ENCODE results near the gene SAMD4A.
"Not testable (repeated sequence)": the region's sequence is repeated elsewhere in the genome, so short reads cannot be mapped to it uniquely, and the experiment has no call there.

SAMD4A gene

GRCh38 chr14:54610051-54610977 lies 43.4 kb downstream of the SAMD4A start:
- peak overlapping the region; percentile 2 for H3K4me3 ChIP-seq (ENCODE audit: control insufficient read depth, low read depth, low read length)
- DNase-seq (ENCODE audit: low read depth), result peak; percentile 57
- TF ChIP-seq CTCF (conservative IDR thresholded peaks at IDR 0.05; ENCODE audit: control insufficient read depth, insufficient read depth, low read depth, low read length), result no peak

- no peak for TF ChIP-seq CTCF (conservative IDR thresholded peaks at IDR 0.05; ENCODE audit: control insufficient read depth, insufficient read depth, low read depth, low read length)
- DNase-seq (ENCODE audit: low read depth), result no peak
- no peak overlapping the region for H3K4me3 ChIP-seq (ENCODE audit: control insufficient read depth, low read depth, low read length)
Observed at GRCh38 chr14:54614296-54614695, 47.4 kb downstream of the SAMD4A start.

- peak; percentile 61 for DNase-seq (ENCODE audit: low read depth)
- TF ChIP-seq CTCF (conservative IDR thresholded peaks at IDR 0.05; ENCODE audit: control insufficient read depth, insufficient read depth, low read depth, low read length), result no peak
- no peak overlapping the region for H3K4me3 ChIP-seq (ENCODE audit: control insufficient read depth, low read depth, low read length)
Observed at GRCh38 chr14:54617467-54617866, 50.5 kb downstream of the SAMD4A start.

GRCh38 chr14:54621686-54622085 lies 54.8 kb downstream of the SAMD4A start:
- TF ChIP-seq CTCF (conservative IDR thresholded peaks at IDR 0.05; ENCODE audit: control insufficient read depth, insufficient read depth, low read depth, low read length), result no peak
- no peak overlapping the region for H3K4me3 ChIP-seq (ENCODE audit: control insufficient read depth, low read depth, low read length)
- DNase-seq (ENCODE audit: low read depth), result peak; percentile 63

GRCh38 chr14:54622192-54622958 lies 55.4 kb downstream of the SAMD4A start:
- TF ChIP-seq CTCF (conservative IDR thresholded peaks at IDR 0.05; ENCODE audit: control insufficient read depth, insufficient read depth, low read depth, low read length), result no peak
- no peak for DNase-seq (ENCODE audit: low read depth)
- no peak overlapping the region for H3K4me3 ChIP-seq (ENCODE audit: control insufficient read depth, low read depth, low read length)

- no peak for TF ChIP-seq CTCF (conservative IDR thresholded peaks at IDR 0.05; ENCODE audit: control insufficient read depth, insufficient read depth, low read depth, low read length)
- no peak for DNase-seq (ENCODE audit: low read depth)
- H3K4me3 ChIP-seq (ENCODE audit: control insufficient read depth, low read depth, low read length), result no peak overlapping the region
Observed at GRCh38 chr14:54623279-54624004, 56.5 kb downstream of the SAMD4A start.

GRCh38 chr14:54624005-54624358 lies 57.1 kb downstream of the SAMD4A start:
- DNase-seq (ENCODE audit: low read depth); H3K4me3 ChIP-seq (ENCODE audit: control insufficient read depth, low read depth, low read length): not testable (repeated sequence)
